Measurements from ENCODE around the gene USP24.

Gene USP24

DNA sequence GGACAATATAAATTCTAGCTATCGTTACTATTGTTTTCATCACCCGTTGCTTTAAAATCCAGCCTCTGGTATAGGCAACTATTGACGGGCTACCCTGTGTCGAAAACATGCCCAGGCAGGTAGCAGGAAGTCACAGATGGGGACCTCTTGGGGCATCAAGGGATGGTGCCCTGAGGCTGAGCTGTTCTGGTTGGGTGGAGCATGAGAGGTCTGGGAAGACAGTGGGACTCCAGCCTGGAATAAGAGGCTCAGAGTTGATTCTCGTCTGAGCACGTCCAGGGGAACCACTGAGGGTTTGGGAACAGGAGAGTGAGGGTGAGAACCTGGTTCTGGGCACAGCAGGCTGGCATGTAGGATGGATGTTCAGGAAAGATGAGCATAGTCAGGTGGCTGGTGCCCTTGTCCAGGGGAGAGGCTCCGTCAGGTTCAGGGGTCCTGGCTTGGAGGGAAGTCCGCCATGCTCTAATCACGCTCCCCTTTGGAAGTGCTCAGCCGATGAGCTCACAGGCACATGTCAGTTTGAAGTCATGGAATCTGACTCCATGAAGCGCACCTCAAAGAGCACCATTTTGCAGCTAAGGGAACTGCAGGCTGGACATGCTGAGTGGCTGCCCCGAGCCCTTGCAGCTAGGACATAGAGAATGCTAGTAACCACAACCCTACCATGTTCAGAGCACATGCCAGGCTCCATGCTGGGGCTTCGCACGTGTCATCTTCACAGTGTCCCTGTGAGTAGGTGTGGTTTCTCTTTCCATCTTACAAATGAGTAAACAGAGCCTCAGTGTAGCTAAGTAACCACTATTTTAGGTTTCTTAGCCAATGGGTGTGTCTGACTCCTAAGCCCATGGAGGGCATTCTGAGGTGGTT is 154.8 kb downstream of the USP24 start:
- Histone ChIP-seq H3K4me1 (ENCODE audit: control insufficient read depth, insufficient read depth, low read length) (no peaks in the 10 kb centered on the region), H3K9me3 (ENCODE audit: control insufficient read depth, low read length) (no peaks in the 10 kb centered on the region), H3K9ac (ENCODE audit: low read length) (no peak overlapping the region), H3K4me3 (ENCODE audit: low read length) (no peak overlapping the region), H3K27me3 (ENCODE audit: control insufficient read depth, insufficient read depth, low read length) (no peaks in the 10 kb centered on the region), H3K36me3 (ENCODE audit: control insufficient read depth, insufficient read depth, low read length) (no peaks in the 10 kb centered on the region)

DNA sequence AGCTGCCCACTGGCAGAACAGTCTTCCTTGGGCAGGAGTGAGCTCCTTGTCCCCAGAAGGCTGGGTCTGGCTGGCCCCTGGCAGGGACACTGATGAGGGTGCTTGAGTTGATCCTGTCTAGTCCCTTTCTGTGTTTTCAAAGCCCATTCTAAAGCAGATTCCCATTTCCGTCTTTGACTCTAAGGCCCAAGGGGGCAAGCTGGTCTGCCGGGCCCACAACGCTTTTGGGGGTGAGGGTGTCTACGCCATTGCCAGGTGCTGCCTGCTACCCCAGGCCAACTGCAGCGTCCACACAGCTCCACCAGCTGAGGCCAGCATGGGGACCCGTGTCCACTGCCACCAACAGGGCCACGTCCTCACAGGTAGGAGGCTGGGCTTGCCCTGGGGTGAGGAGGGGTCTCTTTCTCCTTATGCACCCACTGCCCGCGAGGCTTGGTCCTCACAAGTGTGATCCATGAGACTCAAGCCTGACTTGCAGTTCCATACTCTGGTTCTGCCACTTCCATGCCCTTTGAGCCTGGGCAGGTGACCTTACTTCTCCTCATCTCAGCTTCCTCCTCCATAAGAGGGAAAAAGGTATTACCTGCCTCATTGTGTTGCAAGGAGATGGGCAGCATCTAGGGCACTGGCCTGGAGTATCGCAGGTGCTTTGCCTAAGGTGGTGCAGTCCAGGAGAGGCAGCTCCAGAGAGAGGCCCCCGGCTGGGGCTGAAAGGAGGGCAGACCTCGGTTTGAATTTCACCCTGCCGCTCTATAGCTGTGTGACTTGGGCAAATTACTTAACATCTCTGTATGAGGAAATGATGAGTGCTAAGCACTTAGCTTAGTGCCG is 155.6 kb downstream of the USP24 start:
- H3K9me3 ChIP-seq (ENCODE audit: control insufficient read depth, low read length) = no peaks in the 10 kb centered on the region
- H3K27me3 ChIP-seq (ENCODE audit: control insufficient read depth, insufficient read depth, low read length) = no peaks in the 10 kb centered on the region
- no peaks in the 10 kb centered on the region for H3K4me1 ChIP-seq (ENCODE audit: control insufficient read depth, insufficient read depth, low read length)

DNA sequence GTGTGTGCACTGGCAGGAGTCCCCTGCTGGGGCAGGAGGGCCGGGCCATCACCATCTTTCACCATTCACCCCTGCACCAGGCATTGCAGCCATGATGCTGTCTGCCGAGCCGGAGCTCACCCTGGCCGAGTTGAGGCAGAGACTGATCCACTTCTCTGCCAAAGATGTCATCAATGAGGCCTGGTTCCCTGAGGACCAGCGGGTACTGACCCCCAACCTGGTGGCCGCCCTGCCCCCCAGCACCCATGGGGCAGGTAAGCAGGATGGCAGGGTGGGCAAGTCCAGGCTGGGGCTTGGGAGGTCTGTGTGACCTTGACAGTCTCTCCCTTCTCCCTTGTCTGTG is 157.2 kb downstream of the USP24 start:
- no peaks in the 10 kb centered on the region for H3K4me1 ChIP-seq (ENCODE audit: control insufficient read depth, insufficient read depth, low read length)
- H3K27me3 ChIP-seq (ENCODE audit: control insufficient read depth, insufficient read depth, low read length) = no peaks in the 10 kb centered on the region
- no peak overlapping the region for H3K9ac ChIP-seq (ENCODE audit: low read length)
- no peaks in the 10 kb centered on the region for H3K36me3 ChIP-seq (ENCODE audit: control insufficient read depth, insufficient read depth, low read length)
- no peaks in the 10 kb centered on the region for H3K9me3 ChIP-seq (ENCODE audit: control insufficient read depth, low read length)
- no peak overlapping the region for H3K4me3 ChIP-seq (ENCODE audit: low read length)

More for the DNA sequence above, 155.6 kb downstream of the USP24 start:
- Histone ChIP-seq H3K9ac (ENCODE audit: low read length) (no peak overlapping the region), H3K36me3 (ENCODE audit: control insufficient read depth, insufficient read depth, low read length) (no peaks in the 10 kb centered on the region), H3K4me3 (ENCODE audit: low read length) (no peak overlapping the region)

DNA sequence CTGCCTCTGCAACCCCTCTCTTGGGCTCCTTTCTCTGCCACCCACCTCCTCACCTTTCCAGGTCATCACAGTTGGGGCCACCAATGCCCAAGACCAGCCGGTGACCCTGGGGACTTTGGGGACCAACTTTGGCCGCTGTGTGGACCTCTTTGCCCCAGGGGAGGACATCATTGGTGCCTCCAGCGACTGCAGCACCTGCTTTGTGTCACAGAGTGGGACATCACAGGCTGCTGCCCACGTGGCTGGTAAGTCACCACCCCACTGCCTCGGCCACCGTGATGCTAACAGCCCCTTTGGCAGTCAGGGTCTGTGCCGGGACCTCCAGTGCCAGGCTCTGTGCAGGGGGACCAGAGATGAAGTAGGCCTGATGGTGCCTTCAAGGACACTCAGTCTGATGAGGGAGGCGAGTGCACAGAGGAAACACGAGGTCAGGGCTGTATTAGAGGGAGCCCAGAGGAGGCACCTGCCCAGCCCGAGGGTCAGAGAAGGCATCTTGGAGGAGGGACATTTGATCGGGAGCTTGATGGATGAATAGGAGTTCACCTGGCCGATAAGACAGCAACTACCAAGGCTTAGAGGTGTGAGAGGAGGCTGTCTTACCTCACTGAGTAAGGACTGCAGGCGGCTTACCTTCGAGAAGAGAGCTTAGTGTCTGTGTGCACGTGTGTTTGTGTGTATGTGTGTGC is 157.8 kb downstream of the USP24 start:
- H3K4me1 ChIP-seq (ENCODE audit: control insufficient read depth, insufficient read depth, low read length) = no peaks in the 10 kb centered on the region
- no peak overlapping the region for H3K4me3 ChIP-seq (ENCODE audit: low read length)
- no peak overlapping the region for H3K9ac ChIP-seq (ENCODE audit: low read length)
- no peaks in the 10 kb centered on the region for H3K9me3 ChIP-seq (ENCODE audit: control insufficient read depth, low read length)
- no peaks in the 10 kb centered on the region for H3K36me3 ChIP-seq (ENCODE audit: control insufficient read depth, insufficient read depth, low read length)
- H3K27me3 ChIP-seq (ENCODE audit: control insufficient read depth, insufficient read depth, low read length) = no peaks in the 10 kb centered on the region

DNA sequence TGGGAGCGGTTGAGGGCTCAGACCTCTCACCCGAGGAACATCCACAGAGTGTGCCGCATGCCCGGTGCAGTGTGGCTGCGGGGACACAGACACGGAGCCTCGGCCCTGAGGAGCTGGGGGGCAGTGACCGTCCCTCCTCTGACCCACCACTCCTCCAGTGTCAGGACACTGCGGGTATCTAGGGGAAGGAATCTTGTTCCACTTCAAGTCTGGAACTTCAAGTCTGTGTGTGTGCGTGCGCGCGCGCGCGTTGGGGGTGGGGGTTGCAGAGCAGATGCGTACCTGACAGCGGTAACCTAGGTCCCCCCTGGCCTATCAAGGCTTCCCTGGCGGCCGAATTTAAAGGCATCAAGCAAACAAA is 158.6 kb downstream of the USP24 start:
- Histone ChIP-seq H3K4me3 (ENCODE audit: low read length) (no peak overlapping the region), H3K4me1 (ENCODE audit: control insufficient read depth, insufficient read depth, low read length) (no peaks in the 10 kb centered on the region), H3K36me3 (ENCODE audit: control insufficient read depth, insufficient read depth, low read length) (no peaks in the 10 kb centered on the region), H3K9ac (ENCODE audit: low read length) (no peak overlapping the region), H3K9me3 (ENCODE audit: control insufficient read depth, low read length) (no peaks in the 10 kb centered on the region), H3K27me3 (ENCODE audit: control insufficient read depth, insufficient read depth, low read length) (no peaks in the 10 kb centered on the region)

DNA sequence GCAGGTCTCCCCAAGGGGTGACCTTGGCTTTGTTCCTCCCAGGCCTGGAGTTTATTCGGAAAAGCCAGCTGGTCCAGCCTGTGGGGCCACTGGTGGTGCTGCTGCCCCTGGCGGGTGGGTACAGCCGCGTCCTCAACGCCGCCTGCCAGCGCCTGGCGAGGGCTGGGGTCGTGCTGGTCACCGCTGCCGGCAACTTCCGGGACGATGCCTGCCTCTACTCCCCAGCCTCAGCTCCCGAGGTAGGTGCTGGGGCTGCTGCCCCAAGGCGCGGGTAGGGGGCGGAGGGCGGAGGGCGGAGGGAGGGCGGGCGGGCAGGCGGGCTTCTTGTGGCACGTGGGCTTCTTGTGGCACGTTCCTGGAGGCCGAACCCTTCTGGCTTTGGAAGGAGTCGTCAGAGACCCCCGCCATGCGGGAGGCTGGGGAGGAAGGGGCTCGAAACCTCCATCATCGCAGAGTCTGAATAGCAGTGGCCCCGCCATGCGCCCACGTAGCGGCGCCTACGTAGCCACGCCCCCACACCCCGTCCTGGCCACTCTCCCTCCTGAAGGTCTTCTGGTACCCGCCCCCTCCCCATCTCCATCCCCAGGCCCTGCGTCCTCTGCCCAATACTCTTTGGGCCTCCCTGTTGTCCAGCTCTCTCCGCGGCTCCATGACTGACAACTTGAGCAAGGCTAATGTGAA is 159.1 kb downstream of the USP24 start:
- H3K4me1 ChIP-seq (ENCODE audit: control insufficient read depth, insufficient read depth, low read length) = no peaks in the 10 kb centered on the region
- H3K9ac ChIP-seq (ENCODE audit: low read length) = no peak overlapping the region
- H3K4me3 ChIP-seq (ENCODE audit: low read length) = no peak overlapping the region
- no peaks in the 10 kb centered on the region for H3K27me3 ChIP-seq (ENCODE audit: control insufficient read depth, insufficient read depth, low read length)
- H3K36me3 ChIP-seq (ENCODE audit: control insufficient read depth, insufficient read depth, low read length) = no peaks in the 10 kb centered on the region
- no peaks in the 10 kb centered on the region for H3K9me3 ChIP-seq (ENCODE audit: control insufficient read depth, low read length)

DNA sequence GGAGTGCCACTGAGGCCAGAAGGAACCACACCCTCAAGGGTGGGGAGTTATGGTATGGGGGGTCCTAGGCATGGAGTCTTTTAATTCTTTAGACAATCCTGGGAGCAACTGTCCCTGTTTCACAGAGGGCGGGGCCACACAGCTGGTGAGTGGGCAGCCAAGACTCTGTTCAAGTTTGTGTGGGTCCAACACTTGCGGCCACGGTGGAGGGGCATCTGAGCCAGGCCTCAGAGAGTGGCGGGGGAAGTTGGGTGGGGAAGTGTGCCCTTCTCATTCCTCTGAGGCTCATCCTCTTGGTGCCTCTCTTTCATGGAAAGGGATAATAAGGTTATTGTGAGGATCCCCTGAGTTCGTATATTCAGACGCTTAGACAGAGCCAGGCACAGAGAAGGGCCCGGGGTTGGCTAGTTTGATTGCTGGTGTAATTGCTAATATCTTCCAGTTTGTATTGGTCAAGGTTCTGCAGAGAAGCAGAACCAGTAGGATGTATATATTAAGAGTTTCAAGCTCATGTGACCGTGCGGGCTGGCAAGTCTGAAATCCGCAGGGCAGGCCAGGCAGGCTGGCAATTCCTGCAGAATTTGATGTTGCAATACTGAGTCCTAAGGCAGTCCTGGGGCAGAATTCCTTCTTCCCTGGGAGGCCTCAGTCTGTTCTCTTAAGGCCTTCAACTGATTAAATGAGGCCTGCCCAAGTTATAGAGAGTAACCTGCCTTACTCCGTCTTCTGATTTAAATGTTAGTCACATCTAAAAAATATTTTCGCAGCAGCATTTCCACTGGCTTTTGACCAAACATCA is 159.9 kb downstream of the USP24 start:
- no peaks in the 10 kb centered on the region for H3K9me3 ChIP-seq (ENCODE audit: control insufficient read depth, low read length)
- H3K4me3 ChIP-seq (ENCODE audit: low read length) = no peak overlapping the region
- no peak overlapping the region for H3K9ac ChIP-seq (ENCODE audit: low read length)
- H3K36me3 ChIP-seq (ENCODE audit: control insufficient read depth, insufficient read depth, low read length) = no peaks in the 10 kb centered on the region
- no peaks in the 10 kb centered on the region for H3K4me1 ChIP-seq (ENCODE audit: control insufficient read depth, insufficient read depth, low read length)
- H3K27me3 ChIP-seq (ENCODE audit: control insufficient read depth, insufficient read depth, low read length) = no peaks in the 10 kb centered on the region

DNA sequence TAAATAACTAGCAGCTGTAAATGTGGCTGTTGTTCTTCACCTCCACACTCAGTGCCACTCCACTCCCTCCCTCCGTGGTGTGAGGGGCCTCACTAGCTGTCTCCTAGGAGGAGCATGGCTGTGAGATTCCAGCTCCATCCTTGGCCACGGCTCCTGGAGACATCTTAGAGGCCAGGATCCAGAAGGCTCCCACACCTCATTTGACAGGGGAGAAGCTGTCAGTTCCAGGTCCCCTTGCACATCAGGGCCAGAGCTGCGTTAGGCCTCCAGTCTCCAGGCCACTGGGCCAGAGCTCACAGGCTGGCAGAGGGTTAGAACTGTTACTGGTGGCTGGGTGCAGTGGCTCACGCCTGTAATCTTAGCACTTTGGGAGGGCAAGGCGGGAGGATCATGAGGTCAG is 160.8 kb downstream of the USP24 start:
- Histone ChIP-seq H3K9ac (ENCODE audit: low read length) (no peak overlapping the region), H3K4me1 (ENCODE audit: control insufficient read depth, insufficient read depth, low read length) (no peaks in the 10 kb centered on the region), H3K4me3 (ENCODE audit: low read length) (no peak overlapping the region), H3K27me3 (ENCODE audit: control insufficient read depth, insufficient read depth, low read length) (no peaks in the 10 kb centered on the region), H3K36me3 (ENCODE audit: control insufficient read depth, insufficient read depth, low read length) (no peaks in the 10 kb centered on the region), H3K9me3 (ENCODE audit: control insufficient read depth, low read length) (no peaks in the 10 kb centered on the region)

DNA sequence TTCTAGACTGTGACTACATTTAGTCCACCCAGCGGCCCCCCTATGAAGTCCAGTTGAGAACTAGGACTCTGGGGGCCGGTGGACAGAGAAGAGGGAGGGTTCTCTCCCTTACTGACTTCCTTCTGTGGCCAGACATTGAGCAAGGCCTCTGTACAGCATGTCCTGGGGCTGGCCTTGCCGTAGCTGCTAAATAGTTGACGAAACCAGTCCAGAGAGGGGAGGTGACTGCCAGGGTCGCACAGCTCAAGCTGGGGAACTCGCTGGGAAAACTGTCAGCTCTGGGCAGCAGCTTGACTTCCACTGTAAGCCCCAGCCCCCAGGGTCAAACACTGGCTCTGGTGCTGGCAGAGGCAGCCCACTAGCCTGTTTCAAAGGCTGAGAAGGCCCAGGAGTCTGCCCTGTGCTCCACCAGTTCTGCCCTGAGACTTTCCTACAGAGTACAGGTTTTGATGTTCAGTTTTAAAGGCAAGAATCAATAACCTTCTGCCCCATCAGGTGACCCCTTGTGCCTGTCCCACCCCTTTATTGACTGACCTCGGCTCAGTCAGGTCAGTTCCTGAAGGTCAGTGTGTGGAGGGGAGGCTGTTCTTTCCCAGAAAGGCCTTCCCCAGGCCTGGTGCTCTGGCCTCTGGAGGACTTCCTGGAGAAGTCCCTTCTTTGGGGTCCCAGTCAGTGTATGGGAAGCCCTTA is 161.8 kb downstream of the USP24 start:
- H3K27me3 ChIP-seq (ENCODE audit: control insufficient read depth, insufficient read depth, low read length) = no peaks in the 10 kb centered on the region

DNA sequence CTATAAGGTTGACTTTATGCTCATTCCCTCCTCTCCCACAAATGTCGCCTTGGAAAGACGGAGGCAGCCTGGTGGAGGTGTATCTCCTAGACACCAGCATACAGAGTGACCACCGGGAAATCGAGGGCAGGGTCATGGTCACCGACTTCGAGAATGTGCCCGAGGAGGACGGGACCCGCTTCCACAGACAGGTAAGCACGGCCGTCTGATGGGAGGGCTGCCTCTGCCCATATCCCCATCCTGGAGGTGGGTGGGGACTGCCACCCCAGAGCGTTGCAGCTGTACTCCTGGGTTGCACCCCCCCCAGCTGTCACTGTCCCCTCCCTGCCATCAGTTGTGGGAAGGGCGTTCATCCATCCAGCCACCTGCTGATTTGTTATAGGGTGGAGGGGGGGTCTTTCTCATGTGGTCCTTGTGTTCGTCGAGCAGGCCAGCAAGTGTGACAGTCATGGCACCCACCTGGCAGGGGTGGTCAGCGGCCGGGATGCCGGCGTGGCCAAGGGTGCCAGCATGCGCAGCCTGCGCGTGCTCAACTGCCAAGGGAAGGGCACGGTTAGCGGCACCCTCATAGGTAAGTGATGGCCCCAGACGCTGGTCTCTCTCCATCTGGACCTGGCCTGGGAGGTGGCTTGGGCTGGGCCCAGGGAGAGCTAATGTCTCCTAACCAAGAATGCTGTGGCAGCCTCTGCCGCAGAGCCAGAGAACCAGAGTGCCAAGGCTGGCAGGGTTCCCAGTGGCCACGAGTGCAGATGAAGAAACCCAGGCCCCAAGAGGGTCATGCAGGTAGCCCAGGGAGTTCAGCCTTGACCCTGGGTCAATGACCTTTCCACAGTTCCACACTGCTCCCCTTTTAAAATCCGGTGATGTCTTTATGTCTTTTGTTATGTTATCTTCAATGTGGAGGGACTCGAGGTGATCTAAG is 162.7 kb downstream of the USP24 start:
- Histone ChIP-seq H3K4me3 (ENCODE audit: low read length) (no peak overlapping the region), H3K9me3 (ENCODE audit: control insufficient read depth, low read length) (no peaks in the 10 kb centered on the region), H3K27me3 (ENCODE audit: control insufficient read depth, insufficient read depth, low read length) (no peaks in the 10 kb centered on the region), H3K4me1 (ENCODE audit: control insufficient read depth, insufficient read depth, low read length) (no peaks in the 10 kb centered on the region), H3K9ac (ENCODE audit: low read length) (no peak overlapping the region), H3K36me3 (ENCODE audit: control insufficient read depth, insufficient read depth, low read length) (no peaks in the 10 kb centered on the region)

More for the DNA sequence above, 161.8 kb downstream of the USP24 start:
- H3K4me3 ChIP-seq (ENCODE audit: low read length) = no peak overlapping the region
- H3K9me3 ChIP-seq (ENCODE audit: control insufficient read depth, low read length) = no peaks in the 10 kb centered on the region
- H3K4me1 ChIP-seq (ENCODE audit: control insufficient read depth, insufficient read depth, low read length) = no peaks in the 10 kb centered on the region
- H3K9ac ChIP-seq (ENCODE audit: low read length) = no peak overlapping the region
- H3K36me3 ChIP-seq (ENCODE audit: control insufficient read depth, insufficient read depth, low read length) = no peaks in the 10 kb centered on the region

All from mucosa of stomach (tissue), 1 donor.